HG02981 (cell line): Measurements from ENCODE around the gene FOXF2.

ENCODE experiments used
- ATAC-seq: cut with Tn5 transposase; IDR thresholded peaks from one replicate; pipeline ENCODE4 v1.9.1; 2021; ENCODE audit warnings: mild to moderate bottlenecking, moderate library complexity; ENCODE audit not compliant: unreplicated experiment

FOXF2 gene

DNA sequence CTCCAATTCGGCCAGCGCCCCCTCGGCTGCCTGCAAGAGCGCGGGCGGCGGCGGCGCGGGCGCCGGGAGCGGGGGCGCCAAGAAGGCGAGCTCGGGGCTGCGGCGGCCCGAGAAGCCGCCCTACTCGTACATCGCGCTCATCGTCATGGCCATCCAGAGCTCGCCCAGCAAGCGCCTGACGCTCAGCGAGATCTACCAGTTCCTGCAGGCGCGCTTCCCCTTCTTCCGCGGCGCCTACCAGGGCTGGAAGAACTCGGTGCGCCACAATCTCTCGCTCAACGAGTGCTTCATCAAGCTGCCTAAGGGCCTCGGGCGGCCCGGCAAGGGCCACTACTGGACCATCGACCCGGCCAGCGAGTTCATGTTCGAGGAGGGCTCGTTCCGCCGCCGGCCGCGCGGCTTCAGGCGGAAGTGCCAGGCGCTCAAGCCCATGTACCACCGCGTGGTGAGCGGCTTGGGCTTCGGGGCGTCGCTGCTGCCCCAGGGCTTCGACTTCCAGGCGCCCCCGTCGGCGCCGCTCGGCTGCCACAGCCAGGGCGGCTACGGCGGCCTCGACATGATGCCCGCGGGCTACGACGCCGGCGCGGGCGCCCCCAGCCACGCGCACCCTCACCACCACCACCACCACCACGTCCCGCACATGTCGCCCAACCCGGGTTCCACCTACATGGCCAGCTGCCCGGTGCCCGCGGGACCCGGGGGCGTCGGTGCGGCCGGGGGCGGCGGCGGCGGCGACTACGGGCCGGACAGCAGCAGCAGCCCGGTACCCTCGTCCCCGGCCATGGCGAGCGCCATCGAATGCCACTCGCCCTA is 963 bp downstream of the FOXF2 start:
- no peak for ATAC-seq

DNA sequence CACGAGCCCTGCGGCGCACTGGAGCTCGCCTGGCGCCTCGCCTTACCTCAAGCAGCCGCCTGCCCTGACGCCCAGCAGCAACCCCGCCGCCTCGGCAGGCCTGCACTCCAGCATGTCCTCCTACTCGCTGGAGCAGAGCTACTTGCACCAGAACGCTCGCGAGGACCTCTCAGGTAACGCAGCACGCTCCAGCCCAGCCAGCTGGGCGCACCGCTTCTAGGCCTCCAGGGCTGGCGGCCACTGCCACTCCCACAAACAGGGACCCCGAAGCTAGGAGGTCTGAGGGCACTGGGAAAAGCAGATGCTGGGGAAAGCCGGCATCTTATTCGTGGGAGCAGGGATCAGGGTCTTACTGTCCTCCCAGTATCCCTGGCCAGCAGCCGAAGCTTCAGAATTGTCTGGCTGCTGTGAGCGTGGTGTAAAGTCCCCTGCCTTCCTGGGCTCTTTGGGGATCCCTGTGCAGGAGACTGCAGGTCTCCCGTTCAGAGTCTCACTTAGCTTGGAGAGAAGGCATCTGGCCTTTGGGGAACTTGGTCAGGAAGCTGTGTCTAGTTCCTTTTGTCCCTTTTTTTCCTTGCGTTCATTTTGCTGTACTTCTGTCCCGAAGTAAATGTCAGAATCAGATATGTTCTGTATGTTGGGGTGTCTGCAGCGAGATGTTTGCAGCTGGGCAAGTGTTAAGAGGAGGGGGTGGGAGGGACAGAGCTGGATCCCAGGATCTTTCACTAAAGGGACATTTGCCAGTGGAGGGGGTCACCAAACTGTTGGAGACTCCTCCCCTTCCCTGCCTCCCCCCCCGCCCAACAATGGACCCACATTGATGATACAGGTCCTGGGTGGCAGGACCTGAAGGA is 1.8 kb downstream of the FOXF2 start:
- ATAC-seq, result no peak

DNA sequence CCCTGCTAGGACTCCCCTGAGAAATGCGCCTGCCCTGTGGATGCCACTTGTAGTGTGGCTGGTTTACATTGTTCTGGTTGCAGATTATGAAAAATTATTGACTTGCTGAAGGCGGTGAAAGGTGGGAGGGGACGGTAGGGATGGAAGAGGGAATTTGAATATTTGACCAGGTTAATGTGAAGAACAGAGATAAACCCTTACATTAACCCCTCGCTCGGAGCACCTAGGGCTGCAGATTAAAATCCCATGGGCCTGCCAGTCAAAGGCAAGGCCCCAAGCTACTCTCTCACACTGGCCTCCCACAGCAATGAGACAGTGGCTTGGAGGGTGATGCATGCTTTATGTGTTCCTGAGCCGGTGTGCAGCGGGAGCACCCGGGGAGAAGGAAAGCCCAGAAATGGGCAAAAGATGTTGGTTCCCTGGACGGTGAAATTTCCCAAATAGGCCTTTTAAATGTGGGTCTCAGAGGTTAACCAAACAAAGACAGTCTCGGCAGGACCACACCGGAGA is 2.5 kb downstream of the FOXF2 start:
- no peak for ATAC-seq

DNA sequence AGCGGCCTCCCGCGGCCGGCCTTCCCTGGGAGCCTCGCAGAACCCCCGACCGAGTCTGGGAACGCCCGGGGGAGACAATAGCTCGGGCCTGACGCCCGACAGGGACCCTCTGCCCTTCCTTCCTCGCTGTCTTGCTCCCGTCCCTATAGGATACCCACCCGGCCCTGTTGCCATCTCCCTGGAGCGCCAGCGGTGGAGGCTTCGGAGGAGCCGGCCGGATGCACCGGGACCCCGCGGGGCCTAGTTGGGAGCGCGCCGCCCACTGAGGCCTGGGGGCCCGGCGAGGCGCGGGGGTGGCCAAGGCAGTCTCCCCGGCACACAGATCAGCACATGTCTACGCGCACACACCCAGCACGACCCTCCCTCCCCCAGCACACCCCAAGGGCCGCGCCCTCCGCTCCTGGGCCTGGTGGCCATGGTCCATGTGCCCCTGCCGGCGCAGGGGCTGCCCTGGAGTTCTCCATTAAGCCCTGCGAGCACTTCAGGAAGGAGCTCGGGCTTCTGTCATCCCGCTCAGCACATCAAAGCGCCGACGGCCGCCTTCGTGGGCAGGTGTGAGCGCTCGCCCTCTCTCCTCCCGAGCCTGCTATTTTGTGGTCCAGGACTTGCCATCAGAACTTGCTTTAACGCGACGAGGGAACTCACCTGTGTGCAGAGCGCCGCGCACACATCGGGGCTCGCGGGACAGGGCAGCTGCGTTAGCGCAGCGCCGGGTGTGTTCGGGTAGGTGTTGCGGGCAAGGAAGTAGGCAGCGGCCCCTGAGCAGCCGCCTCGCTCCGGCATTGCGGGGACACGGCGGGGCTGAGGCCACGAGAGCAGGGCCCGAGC is 3.7 kb downstream of the FOXF2 start:
- no peak for ATAC-seq

DNA sequence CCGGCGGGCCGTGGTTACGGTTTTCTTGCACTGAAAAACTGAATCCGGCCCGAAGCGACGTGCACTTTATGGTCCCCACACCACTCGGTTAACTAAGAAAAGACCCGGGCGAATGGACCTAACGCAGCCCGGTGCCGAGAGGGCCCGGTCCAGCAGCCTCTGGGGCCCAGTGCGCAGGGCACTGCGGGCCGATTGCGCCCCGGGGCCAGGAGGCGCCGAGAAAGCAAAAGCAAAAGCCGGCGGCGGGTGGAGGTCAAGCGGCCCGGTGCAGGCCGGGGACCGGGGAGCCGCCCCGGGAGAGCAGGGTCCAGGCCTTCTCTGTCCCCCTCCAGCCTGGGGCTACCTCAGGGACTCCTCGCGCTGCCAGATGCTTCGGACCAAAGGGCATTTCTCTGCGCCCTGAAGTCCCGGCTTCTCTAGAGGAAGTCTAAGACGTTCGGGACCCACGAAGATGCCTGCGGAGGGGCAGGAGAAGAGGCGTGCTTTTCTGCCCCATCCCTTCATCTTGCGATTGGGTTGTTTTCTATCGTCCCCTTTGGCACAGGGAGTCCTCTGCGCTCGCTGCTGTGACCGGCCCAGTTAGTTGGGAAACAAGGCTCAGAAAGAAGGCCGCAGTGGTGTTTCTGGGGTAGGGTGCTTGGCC is 4.4 kb downstream of the FOXF2 start:
- ATAC-seq, result no peak

GRCh38 chr6:1394514-1395463 is 5.4 kb downstream of the FOXF2 start:
- no peak for ATAC-seq

- ATAC-seq, result no peak
Measured at GRCh38 chr6:1395506-1395905, 6.1 kb downstream of the FOXF2 start.

DNA sequence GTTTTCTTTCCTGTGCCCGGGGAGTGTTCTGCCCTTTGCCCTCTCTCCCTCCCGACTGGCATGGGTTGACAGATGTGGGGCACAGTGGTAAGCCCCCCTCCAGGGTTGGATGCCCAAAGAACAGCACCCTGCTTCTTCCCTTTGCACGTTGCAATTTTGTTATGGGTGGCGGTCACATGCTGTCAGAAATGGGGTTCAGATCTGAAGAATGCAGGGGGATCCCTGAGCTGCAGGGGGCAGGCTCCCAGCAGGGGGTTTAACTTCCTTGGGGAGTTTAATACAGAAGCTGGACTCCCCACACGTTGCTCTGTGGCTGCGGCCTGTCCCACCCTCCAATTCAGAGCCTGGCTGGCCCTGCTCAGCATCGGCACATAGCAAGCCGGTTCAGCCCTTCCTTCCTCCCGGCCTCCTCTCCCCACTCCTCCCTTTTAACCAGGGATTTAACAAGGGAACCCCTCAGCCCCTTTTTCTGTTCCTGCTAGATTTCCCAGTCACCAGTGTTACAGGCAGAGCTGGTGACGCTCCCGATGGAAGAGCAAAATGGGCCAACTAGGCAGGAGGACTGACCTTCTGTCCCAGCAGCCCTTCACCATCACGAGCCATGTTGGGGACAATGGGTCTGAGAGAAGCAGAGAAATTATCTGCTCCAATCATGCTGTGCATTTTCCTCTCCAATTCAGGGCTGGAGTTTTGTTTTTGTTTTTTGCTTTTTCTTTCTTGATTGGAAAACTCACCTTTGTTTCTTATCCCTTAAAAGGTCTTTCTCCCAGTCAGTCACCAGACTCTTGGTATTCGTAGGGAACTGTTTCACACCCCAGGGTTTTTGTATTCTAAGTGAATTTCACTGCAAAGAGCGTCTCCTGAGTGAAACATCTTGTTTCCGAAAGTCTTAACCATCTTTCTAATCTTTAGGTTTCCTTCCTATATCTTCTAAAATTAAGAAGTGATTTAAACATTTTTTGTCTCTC is 6.8 kb downstream of the FOXF2 start:
- no peak for ATAC-seq

GRCh38 chr6:1396952-1397868 is 7.8 kb downstream of the FOXF2 start:
- ATAC-seq, result no peak

DNA sequence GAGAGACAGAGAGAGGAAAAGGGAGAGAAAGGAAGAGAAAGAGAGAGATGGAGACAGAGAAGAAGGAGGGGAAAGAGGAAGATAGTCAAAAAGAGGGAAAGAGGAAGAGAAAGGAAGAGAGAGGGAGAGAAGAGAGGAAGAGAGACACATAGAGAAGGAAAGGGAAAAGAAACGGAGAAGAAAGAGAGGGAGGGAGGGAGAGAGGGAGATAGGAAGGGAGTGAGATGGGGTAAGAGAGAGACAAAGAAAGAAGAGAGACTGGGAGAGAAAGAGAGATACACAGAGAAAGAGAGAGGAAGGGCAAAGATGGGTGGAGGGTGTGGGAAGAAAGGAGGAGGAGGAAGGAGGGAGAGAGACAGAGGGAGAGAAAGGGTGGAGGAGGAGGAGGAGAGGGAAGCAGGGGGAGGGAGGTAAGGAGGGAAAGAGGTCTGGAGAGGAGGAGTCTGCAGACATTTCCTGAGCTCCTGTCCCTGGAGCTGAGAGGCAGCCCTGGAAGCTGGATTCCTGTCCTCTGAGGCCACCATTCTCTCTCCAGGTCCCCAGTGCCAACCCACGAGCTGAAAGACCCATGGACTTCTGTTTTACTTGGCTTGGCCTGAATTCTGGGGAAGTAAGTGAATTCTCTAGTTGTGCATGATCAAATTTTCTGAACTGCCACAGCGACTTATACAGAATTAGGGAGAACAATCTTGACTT is 9.9 kb downstream of the FOXF2 start:
- no peak for ATAC-seq

DNA sequence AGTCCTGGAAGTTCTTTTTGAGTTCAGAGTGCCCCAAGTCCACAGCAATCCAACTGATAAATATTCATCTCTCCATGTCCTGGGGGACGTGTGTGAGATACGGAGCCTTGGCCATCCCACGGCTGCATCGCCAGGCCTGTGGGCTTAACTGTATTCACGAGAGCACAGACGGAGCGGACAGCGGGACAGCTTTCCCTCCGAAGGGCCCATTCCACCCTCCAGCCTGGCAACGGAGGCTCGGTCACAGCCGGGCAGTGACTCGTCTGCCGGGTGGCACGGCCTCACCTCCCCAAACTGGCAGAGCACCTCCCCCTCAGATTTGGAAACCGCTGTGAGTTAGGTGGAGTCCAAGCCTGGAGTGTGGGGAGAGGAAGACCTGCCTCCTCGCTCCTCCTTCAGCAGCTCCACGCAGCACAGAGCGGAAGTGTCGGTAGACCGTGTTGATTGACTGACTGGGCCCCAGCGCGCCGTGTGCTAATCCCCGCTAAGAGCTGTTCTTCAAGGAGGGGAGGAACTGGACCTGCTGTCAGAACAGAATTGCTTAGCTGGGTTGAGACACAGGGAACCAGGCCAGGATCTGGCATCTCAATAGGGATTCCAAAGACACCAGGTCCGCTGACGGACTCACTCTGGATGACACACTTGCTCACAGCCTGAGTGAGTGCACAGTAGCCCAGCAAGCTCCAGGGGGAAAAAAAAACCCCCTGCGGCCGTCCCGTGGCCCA is 10.9 kb downstream of the FOXF2 start:
- no peak for ATAC-seq

GRCh38 chr6:1402369-1402768 is 13.0 kb downstream of the FOXF2 start:
- ATAC-seq, result no peak

DNA sequence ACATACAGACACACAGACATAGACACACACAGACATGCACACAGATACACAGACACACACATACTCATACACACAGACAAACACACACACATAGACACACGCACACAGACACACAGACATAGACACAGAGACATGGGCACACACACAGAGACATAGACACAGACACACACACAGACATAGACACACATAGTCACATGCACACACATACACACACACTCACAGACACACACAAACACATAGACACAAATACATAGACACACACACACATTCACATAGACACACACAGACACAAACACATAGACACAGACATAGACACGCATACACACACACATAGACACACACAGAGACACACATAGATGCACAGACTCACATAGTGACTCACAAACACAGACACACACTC is 13.5 kb downstream of the FOXF2 start:
- no peak for ATAC-seq

DNA sequence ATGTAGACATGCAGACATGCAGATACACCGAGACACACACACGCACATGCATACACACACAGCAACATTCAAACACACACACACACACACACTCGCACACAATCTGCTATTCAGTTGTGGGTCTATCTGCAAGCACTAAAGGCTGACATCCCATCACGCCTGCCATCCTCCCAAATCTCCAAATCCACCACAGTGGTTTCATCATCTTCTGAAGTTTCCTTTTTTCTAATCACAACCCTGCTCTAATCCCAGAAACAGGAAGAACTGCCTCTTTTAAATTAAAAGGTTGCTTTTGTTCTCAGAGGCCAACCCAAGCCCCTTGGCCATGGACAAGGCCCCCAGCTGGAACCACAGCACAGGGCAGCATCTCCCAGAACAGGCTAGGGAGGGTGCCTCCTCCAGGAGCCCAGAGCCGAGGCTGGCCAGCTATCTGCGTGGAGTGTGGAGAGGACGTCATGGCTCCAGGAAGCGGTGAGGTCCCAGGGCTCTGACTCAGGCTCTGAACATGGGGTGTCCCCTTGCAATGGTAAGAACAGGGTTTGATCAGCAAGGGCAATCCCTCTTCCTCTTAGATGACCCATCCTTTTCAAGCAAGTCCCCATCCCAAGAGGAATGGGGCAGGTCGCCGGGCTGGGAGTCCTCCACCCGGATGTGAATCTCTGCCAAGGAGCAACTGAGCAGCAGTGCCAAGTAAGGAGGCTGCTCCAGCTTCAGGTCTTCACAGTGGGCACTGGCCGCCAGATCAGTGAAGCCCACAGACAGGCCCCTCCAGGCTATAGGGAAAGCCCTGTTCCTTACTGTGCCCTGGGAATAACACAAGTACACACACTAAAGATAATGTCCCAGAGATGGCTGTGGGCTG is 14.7 kb downstream of the FOXF2 start:
- no peak for ATAC-seq

GRCh38 chr6:1404713-1405098 is 15.3 kb downstream of the FOXF2 start:
- ATAC-seq, result no peak
